ENCODE measurements around the gene KCNT1. TPM values are rescaled to one million over a fixed set of nuclear protein-coding genes. Genes with fewer than 3 reads are reported as not detected.

Gene KCNT1
- total and polyA plus RNA-seq, 9 donors: 0.83 to 12.0 (median 3.7) TPM

GRCh38 chr9:135663857-135664256, 38.1 kb upstream of the KCNT1 start:
- Histone ChIP-seq H3K4me3 (no peak overlapping the region), H3K9me3 (no peaks in the 10 kb centered on the region), H3K27ac (no peak overlapping the region), H3K27me3 (no peaks in the 10 kb centered on the region), H3K4me1 (ENCODE audit: insufficient read depth) (peaks cover 6% of the 10 kb centered on the region), H3K36me3 (no peaks in the 10 kb centered on the region)
- WGBS, 3 donors: 86 to 94% (median 89%) methylated on average over 12 of the region's 12 CpGs
- TF ChIP-seq EP300 (IDR thresholded peaks at IDR 0.05): no peak
- TF ChIP-seq CTCF (IDR thresholded peaks at IDR 0.05): no peak
- TF ChIP-seq POLR2A (IDR thresholded peaks at IDR 0.05): no peak
- intact Hi-C loops (cut with DNase I): no loop called here
- DNase-seq: no peak

GRCh38 chr9:135664266-135664665, 37.7 kb upstream of the KCNT1 start:
- Histone ChIP-seq H3K27ac (no peak overlapping the region), H3K4me3 (no peak overlapping the region), H3K4me1 (ENCODE audit: insufficient read depth) (peaks cover 6% of the 10 kb centered on the region), H3K9me3 (no peaks in the 10 kb centered on the region), H3K27me3 (no peaks in the 10 kb centered on the region), H3K36me3 (no peaks in the 10 kb centered on the region)
- WGBS, 3 donors: 88 to 94% (median 93%) methylated on average over 10 of the region's 10 CpGs
- TF ChIP-seq EP300 (IDR thresholded peaks at IDR 0.05) (no peak), POLR2A (IDR thresholded peaks at IDR 0.05) (no peak), CTCF (IDR thresholded peaks at IDR 0.05) (no peak)
- DNase-seq: no peak
- intact Hi-C loops (cut with DNase I): no loop called here

GRCh38 chr9:135664801-135665794, 36.9 kb upstream of the KCNT1 start:
- Histone ChIP-seq H3K27me3 (no peaks in the 10 kb centered on the region), H3K4me1 (ENCODE audit: insufficient read depth) (peaks cover 6% of the 10 kb centered on the region), H3K9me3 (peaks cover 0 to 4% of the 10 kb centered on the region in 2 donors), H3K4me3 (no peak overlapping the region), H3K27ac (no peak overlapping the region), H3K36me3 (no peaks in the 10 kb centered on the region)
- WGBS, 3 donors: 83 to 87% (median 85%) methylated on average over 31 to 32 of the region's 32 CpGs
- no peak for TF ChIP-seq POLR2A (IDR thresholded peaks at IDR 0.05)
- intact Hi-C loops (cut with DNase I): no loop called here
- no peak for DNase-seq

GRCh38 chr9:135665795-135666189, 36.2 kb upstream of the KCNT1 start:
- Histone ChIP-seq H3K4me1 (ENCODE audit: insufficient read depth) (peaks cover 6% of the 10 kb centered on the region), H3K27me3 (no peaks in the 10 kb centered on the region), H3K4me3 (no peak overlapping the region), H3K27ac (no peak overlapping the region), H3K36me3 (no peaks in the 10 kb centered on the region), H3K9me3 (peaks cover 0 to 4% of the 10 kb centered on the region in 2 donors)
- intact Hi-C loops (cut with DNase I): no loop called here
- DNase-seq: no peak
- TF ChIP-seq EP300 (IDR thresholded peaks at IDR 0.05) (no peak), POLR2A (IDR thresholded peaks at IDR 0.05) (no peak), CTCF (IDR thresholded peaks at IDR 0.05) (no peak)
- 89 to 94% (median 92%) methylated on average over 12 of the region's 12 CpGs for WGBS, 3 donors
